Forelimb muscle (tissue), 1 donor: ENCODE results near the gene TGFBI. TPM values are rescaled to one million over a fixed set of nuclear protein-coding genes. Genes with fewer than 3 reads are reported as not detected.
"Not testable (repeated sequence)": the region's sequence is repeated elsewhere in the genome, so short reads cannot be mapped to it uniquely, and the experiment has no call there.

Source experiments
- DNase-seq: peaks from one replicate; pipeline ENCODE4 v3.0.0-alpha.2; 2013; ENCODE audit warnings: low read depth
- polyA plus RNA-seq: library from polyadenylated mRNA; unstranded; fragments of 120-200 nt; gene quantifications from one replicate; pipeline ENCODE4 v1.2.1, GENCODE V29; 2013; ENCODE audit not compliant: insufficient read length

TGFBI gene
- polyA plus RNA-seq, 1 donor = 161 TPM

DNA sequence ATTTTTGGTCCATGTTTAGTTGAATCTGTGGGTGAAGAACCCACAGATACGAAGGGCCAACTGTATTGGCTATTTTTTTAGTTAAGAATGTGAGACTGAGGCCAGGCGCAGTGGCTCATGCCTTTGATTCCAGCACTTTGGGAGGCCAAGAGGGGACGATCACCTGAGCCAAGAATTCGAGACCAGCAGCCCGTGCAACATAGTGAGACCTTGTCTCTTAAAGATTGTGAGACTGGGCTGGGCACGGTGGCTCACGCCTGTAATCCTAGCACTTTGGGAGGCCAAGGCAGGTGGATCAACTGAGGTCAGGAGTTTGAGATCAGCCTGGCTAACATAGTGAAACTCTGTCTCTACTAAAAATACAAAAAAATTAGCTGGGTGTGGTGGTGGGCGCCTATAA lies 16.2 kb downstream of the TGFBI start:
- not testable (repeated sequence) for DNase-seq

DNA sequence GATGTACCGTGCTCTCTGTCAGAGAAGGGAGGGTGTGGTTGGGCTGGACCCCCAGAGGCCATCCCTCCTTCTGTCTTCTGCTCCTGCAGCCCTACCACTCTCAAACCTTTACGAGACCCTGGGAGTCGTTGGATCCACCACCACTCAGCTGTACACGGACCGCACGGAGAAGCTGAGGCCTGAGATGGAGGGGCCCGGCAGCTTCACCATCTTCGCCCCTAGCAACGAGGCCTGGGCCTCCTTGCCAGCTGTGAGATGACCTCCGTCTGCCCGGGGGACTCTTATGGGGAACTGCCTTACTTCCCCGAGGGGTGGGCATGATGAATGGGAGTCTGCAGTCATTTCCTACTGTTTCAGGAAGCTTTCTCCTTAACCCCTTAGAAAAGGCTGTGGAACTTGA lies 17.5 kb downstream of the TGFBI start:
- DNase-seq = no peak

GRCh38 chr5:136047858-136048257 lies 19.1 kb downstream of the TGFBI start:
- no peak for DNase-seq

GRCh38 chr5:136048966-136049365 lies 20.2 kb downstream of the TGFBI start:
- DNase-seq = no peak

DNA sequence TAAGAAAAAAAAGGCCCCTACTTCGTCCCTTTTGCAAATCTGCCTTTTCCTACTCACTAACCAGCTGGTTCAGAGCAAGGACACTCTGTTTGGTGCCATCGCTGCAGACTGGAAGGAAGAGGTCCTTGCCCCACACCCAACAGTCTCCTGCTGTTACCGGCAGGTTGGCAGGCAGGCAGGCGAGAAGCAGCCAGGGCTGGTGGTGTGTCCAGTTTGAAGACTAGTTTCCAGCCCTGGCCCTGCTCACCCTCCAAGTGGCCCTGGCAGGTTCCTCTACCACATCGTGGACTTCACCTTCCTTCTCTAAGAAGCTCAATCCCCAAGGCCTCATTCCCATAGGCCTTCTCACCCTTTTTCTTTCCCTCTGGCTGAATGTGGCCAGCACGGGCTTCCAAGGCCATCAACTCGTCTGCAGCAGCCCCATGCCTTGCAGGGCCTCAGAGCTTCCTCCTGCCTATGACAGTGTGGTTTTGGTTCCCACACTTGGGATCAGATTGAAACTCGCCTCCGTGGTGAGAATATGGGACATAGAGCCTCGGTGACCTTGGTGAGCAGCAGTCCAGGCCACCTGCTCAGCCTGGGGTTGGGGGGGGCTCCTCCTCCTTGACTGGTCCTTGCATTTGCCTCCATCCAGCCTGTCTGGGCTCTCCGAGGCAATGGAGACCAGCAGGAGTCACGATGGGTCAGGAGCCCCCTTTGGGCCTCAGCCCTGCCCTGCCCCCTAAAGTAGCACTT lies 22.9 kb downstream of the TGFBI start:
- DNase-seq = no peak

DNA sequence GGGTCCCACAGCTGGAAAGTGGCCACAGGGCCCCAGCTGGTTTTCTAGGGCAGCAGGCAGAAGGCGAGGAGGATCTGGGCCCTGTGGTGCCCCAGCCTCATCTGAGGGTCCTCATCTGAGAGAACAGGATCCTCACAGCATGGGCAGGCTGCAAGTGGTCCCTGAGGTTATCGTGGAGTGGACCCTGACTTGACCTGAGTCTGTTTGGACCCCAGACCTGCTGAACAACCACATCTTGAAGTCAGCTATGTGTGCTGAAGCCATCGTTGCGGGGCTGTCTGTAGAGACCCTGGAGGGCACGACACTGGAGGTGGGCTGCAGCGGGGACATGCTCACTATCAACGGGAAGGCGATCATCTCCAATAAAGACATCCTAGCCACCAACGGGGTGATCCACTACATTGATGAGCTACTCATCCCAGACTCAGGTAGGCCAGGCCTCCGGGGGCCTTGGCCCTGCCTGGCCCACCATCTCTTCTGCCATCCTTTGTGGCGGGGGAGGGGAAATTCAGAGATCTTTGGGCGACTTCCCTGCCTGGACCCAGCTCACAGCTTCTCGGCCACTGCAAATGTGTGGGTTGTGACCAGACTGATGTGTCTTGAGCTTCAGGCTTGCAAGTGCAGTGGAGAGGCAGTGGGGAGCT lies 24.0 kb downstream of the TGFBI start:
- no peak for DNase-seq

GRCh38 chr5:136053336-136054141 lies 24.8 kb downstream of the TGFBI start:
- no peak for DNase-seq

GRCh38 chr5:136054142-136055019 lies 25.6 kb downstream of the TGFBI start:
- peak; percentile 84 for DNase-seq

- no peak for DNase-seq
These were observed 27.0 kb downstream of the TGFBI start for GRCh38 chr5:136055612-136056309.

DNA sequence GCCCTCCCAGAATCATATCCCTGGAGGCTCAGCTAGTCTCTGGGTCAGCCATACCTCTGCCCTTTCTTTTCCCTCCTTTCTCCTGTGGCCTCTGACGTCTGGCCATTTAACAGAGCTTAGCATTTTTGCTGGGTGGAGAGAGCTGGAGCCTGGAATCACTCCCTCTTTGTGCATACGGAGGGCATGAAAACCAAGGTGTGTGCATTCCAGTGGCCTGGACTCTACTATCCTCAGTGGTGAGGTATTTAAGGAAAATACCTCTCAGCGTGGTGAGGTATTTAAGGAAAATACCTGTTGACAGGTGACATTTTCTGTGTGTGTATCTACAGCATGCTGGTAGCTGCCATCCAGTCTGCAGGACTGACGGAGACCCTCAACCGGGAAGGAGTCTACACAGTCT lies 27.5 kb downstream of the TGFBI start:
- no peak for DNase-seq

DNA sequence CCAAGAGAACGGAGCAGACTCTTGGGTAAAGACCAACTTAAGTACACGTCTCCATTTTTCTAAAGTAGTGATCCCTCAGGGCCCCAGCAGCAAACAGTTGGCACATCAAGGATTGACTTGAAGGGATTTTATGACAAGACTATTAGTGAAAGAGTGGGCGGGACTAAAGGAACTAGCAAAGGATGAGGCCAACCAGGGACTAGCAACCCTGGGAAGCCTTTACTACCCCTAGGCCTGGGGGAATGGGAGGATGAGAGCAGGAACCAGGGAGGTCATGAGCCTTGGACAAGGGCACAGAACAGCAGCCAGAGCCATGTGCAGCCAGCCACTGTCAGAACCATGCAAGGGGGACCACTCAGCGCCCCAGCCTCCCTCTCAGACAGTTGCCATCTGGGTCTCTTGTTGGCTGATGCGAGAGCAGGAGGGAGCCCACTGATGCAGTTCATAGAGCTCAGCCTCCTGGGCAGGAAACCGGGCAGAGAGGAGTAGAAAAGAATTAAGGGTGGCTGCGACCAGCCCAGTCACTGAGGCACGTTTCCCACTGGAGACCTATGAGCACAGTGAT lies 28.1 kb downstream of the TGFBI start:
- no peak for DNase-seq

DNA sequence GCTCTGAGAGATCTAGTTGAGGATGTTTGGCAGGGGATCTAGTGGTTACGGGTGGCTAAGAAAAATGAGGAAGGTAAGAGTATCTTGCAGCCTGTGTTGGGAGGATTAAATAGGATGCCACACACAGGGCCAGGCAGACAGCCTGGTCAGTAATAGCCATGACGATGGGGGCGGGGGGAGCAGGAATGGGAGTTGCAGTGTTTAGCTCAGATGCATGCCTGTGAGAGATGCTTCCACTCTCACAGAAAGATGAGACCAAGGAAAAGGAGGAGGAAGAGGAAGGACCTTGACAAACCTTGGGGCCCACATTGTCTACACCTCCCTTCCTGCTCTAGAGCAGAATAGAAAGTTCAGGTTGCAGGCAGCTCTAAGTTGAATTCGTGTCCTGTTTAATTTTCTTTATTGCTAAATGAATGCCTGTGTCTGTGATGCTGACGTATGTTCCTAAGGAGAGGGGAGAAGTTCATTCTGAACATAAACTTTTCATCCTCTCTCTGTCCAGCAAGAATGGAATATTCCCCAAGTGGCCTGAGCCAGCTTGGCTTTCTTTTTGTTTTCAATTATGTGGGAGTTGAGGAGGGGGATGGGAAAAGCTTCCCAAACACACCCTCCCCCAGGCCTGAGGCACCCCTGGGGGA lies 28.7 kb downstream of the TGFBI start:
- no peak for DNase-seq

DNA sequence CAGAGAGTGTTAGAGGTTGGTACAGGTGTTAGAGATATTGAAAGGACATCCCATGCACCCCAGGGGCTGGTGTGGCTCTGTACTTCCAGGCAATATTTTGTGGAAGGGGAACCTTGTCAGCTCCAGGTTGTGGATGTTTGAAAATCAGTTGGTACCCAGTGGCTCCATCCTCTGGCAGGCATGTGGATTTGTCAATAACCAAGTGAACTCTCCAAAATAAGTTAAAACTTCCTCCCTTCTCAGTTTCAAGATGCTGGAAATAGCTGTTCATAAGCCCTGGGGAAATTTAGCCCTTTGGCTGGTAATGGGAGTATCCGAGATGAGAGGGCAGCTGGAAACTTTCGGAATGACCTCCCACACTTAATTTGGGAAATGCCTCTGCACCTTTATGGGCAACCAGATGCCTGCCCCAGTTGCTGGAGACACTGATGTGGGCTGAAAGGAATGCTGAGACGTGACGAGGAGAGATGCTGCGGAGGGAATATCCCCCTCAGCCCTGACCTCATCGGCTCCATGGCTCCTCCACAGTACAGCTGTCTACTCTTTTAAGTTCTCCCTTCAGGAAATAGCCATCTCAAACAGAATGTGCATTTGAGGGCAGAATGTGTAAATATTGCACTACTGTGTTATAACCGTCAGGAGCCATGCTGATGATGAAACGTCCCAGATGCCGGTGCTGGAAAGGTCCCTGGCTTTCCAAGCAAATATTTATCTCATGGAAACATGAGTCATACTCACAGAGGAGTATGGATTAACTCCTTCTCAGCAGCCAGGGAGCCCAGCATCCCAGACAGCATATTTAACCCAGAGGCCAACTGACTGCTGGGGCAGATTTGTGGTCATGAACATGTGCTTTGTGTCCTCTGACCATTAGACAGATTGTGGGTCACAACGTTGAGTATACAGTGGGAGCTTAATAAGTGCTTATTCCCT lies 29.5 kb downstream of the TGFBI start:
- peak; percentile 88 for DNase-seq

- no peak for DNase-seq
These were observed 30.2 kb downstream of the TGFBI start for GRCh38 chr5:136058972-136059354.

DNA sequence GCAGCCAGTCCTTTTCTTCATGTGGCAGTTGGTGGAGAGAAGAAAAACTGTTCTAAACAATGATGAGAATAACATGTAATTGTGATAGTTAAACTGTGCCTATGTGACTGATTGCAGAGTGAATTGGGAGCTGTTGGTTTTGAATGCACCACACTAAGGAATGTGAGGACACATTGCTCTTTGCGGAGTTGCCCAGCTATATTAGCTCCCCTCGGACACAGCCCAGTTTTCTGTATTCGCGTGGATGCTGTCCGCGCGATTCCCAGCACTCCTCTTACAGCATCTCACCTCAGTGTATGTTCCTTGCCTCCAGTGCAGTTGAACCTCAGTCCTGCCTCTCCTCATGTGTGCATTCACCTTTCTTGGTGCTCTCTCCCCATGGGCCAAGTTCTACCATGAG lies 32.2 kb downstream of the TGFBI start:
- DNase-seq = no peak

- no peak for DNase-seq
These were observed 33.0 kb downstream of the TGFBI start for GRCh38 chr5:136061630-136062365.

GRCh38 chr5:136062366-136063274 lies 33.8 kb downstream of the TGFBI start:
- DNase-seq = no peak
